Prostate gland (tissue), 2 donors: ENCODE results near the gene AMBP. TPM values are rescaled to one million over a fixed set of nuclear protein-coding genes. Genes with fewer than 3 reads are reported as not detected.

Experiments
- DNase-seq: peaks from one replicate; pipeline ENCODE4 v3.0.0-alpha.2; 2019; ENCODE audit warnings: low spot score
- H3K27ac ChIP-seq, 2 donors: fragments of 200-600 bp; sonication (generic); 2 replicates each; pipeline ENCODE4 v1.5.1; 2017 to 2019
- H3K27me3 ChIP-seq: fragments of 200-600 bp; sonication (generic); replicated peaks from 2 replicates; pipeline ENCODE4 v1.5.1; 2019; ENCODE audit not compliant: insufficient read depth
- H3K36me3 ChIP-seq, 2 donors: fragments of 200-600 bp; sonication (generic); 1 replicate in 1 of 2; 2 replicates in 1 of 2; pipeline versions ENCODE4 v1.5.1 to v1.8.1; 2017 to 2019
- H3K4me1 ChIP-seq: fragments of 200-600 bp; sonication (generic); replicated peaks from 2 replicates; pipeline ENCODE4 v1.5.1; 2019
- H3K4me3 ChIP-seq, 2 donors: fragments of 200-600 bp; sonication (generic); 2 replicates each; pipeline ENCODE4 v1.5.1; 2017 to 2019
- H3K9me3 ChIP-seq: fragments of 200-600 bp; sonication (generic); 2 replicates; pipeline ENCODE4 v1.5.1; 2017
- POLR2A ChIP-seq: fragments of 450-650 bp; IDR thresholded peaks from one replicate; pipeline ENCODE4 v1.6.1; 2016; ENCODE audit warnings: antibody characterized with exemption, mild to moderate bottlenecking
- POLR2AphosphoS5 ChIP-seq: sonication (generic); formaldehyde crosslinking; IDR thresholded peaks from one replicate; pipeline ENCODE4 v1.6.1; 2017; ENCODE audit warnings: antibody characterized with exemption
- WGBS: methylation state at CpG from one replicate; pipeline ENCODE4 v1.1.5; 2018; 5-methylcytosine and 5-hydroxymethylcytosine counted together
- intact Hi-C: fragments of 100-400 bp; cut with DNase I; formaldehyde crosslinking; loops from one replicate; pipeline ENCODE4 v1.14.2; 2022
- total RNA-seq, 2 donors: library from RNA; depleted of rRNA; stranded (reverse); fragments of >200 nt; gene quantifications; one replicate each; pipeline ENCODE4 v1.1.0, GENCODE V29; 2016
- TF ChIP-seq, protein P1 (sequence below), 4 experiments: fragments of 200-600 bp in 2 of 4; fragments of 450-650 bp in 2 of 4; sonication (generic) in 2 of 4; IDR thresholded peaks; 1 replicate in 3 of 4; 2 replicates in 1 of 4; pipeline ENCODE4 v1.5.1; 2016 to 2019; ENCODE audit warnings: antibody characterized with exemption in 4 of 4, mild to moderate bottlenecking in 2 of 4, moderate library complexity in 2 of 4

The AMBP gene
- total RNA-seq, 2 donors from 2014 or later = 0.23 to 1.5 TPM

DNA sequence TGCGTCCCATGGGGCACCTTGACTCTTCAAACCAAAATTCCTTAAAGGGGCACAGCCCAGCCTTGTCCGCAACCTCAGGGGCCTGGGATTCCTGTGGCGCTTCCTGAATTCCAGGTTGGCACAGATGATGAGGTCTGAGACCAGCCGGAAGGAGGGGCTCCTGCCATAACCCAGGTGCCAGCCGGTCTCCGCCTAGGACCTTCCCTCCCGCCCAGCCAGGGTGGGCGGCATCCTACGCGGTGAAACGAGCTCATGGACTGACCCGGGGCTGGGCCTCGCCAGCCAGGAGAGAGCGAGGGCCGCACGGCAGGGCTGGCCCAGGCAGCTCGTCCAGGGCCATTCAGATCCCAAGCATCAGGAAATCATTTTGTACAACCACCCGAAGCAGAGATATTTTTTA lies 23.0 kb downstream of the AMBP start:
- TF ChIP-seq, protein P1, sequence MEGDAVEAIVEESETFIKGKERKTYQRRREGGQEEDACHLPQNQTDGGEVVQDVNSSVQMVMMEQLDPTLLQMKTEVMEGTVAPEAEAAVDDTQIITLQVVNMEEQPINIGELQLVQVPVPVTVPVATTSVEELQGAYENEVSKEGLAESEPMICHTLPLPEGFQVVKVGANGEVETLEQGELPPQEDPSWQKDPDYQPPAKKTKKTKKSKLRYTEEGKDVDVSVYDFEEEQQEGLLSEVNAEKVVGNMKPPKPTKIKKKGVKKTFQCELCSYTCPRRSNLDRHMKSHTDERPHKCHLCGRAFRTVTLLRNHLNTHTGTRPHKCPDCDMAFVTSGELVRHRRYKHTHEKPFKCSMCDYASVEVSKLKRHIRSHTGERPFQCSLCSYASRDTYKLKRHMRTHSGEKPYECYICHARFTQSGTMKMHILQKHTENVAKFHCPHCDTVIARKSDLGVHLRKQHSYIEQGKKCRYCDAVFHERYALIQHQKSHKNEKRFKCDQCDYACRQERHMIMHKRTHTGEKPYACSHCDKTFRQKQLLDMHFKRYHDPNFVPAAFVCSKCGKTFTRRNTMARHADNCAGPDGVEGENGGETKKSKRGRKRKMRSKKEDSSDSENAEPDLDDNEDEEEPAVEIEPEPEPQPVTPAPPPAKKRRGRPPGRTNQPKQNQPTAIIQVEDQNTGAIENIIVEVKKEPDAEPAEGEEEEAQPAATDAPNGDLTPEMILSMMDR (IDR thresholded peaks at IDR 0.05) = no peak
- TF ChIP-seq POLR2A (no peak), POLR2AphosphoS5 (no peak)
- WGBS = 88% methylated on average over 18 of the region's 18 CpGs
- H3K27ac ChIP-seq = no peak overlapping the region
- intact Hi-C loops = no loop called here
- no peak for DNase-seq
- H3K27me3 ChIP-seq = no peaks in the 10 kb centered on the region
- no peaks in the 10 kb centered on the region for H3K4me1 ChIP-seq
- no peaks in the 10 kb centered on the region for H3K36me3 ChIP-seq
- H3K4me3 ChIP-seq = no peak overlapping the region
- H3K9me3 ChIP-seq = no peaks in the 10 kb centered on the region

DNA sequence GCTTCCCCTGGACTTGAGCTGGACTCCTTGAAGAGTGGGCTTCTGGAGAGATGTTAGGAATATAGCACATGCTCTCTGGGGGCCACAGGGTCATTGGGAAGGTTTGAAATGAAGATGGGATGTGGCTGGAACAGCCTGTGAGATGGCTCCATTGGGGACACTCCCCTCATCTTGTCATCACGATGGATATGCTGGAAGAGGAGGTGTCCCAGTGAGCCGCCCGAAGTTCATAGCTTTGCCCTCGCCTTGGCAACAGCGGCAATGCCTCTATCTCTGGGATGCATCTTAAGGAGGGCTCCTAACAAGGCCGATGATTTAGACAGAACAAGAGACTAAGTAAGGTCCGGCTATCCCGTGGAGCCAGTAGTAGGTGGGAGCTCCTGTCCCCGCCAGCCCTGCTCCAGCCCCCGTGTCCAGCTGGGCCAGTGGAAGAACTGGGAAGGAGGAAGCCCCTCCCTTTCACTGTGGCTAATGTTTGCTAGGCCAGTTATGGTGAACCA lies 23.9 kb downstream of the AMBP start:
- 80% methylated on average over 10 of the region's 10 CpGs for WGBS

DNA sequence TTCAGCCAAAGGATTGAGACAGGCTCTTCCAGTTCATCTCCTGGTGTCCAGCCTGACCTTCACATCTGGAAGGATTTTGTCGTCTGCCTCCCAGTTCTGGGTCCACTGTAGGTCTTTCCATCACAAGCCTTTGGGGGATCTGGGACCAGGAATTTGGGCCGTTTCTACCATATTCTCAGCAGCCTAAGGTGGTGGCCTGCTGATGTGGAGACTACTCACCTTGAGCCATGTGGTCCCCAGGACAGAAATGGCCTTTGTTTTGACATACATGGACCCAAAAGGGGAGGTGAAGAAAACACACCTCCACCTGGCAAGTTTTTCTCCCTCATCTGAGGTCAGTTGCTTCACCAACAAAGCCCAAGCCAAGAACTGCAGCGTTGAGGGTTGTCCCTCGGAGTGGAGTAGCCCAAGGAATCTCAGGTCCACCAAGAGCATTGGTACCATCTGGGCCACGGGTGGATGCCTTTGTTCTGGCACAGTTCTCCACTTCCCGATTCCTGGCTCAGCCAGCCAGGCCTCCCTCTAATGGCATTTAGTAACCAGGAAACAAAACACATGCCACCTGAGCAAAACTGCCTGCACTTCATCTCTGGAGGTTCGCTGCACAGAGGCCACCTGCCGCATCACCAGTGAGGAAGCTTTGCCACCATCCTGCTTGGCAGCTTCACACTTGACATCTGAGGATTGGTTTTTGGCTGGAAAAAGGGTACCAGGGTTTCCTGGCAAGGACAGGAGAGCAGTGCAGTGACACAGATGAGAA lies 24.7 kb downstream of the AMBP start:
- TF ChIP-seq, protein P1 (IDR thresholded peaks at IDR 0.05) = no peak
- no peak for TF ChIP-seq POLR2A
- TF ChIP-seq POLR2AphosphoS5 = no peak
- Histone ChIP-seq H3K36me3 (peaks cover 0 to 10% of the 10 kb centered on the region in 2 donors), H3K27ac (no peak overlapping the region), H3K4me1 (no peaks in the 10 kb centered on the region), H3K4me3 (no peak overlapping the region), H3K27me3 (no peaks in the 10 kb centered on the region), H3K9me3 (no peaks in the 10 kb centered on the region)
- intact Hi-C loops = no loop called here
- 79% methylated on average over 8 of the region's 8 CpGs for WGBS
- DNase-seq = no peak

More for the DNA sequence above, 23.9 kb downstream of the AMBP start:
- H3K4me1 ChIP-seq = no peaks in the 10 kb centered on the region
- no peak overlapping the region for H3K27ac ChIP-seq
- H3K27me3 ChIP-seq = no peaks in the 10 kb centered on the region
- intact Hi-C loops = no loop called here
- H3K9me3 ChIP-seq = no peaks in the 10 kb centered on the region
- H3K4me3 ChIP-seq = no peak overlapping the region
- no peak for DNase-seq
- peaks cover 0 to 4% of the 10 kb centered on the region in 2 donors for H3K36me3 ChIP-seq
- TF ChIP-seq POLR2A = no peak
- TF ChIP-seq, protein P1 (IDR thresholded peaks at IDR 0.05) = no peak
- no peak for TF ChIP-seq POLR2AphosphoS5

DNA sequence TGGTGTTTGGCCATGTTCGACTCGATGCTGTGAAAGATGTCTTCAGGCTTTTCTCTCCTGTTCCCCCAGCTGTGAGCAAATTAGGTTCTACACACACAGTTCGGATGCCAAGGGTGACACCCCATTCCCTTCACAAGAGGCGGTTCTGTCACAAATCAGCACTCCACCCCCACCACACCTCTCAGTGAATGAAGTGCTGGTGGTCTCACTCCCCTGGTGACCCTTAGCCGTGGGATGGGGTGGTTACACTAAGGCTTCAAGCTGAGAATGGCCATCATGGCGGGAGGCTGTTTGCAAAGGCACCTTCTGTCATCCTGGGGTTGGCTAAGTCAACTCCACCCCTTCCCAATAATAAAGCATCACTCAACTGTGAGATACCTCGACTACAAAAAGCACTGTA lies 26.4 kb downstream of the AMBP start:
- TF ChIP-seq POLR2AphosphoS5 = no peak
- WGBS = 78% methylated on average over 7 of the region's 7 CpGs
- H3K27ac ChIP-seq = no peak overlapping the region
- no peak for DNase-seq
- H3K4me1 ChIP-seq = no peaks in the 10 kb centered on the region
- H3K36me3 ChIP-seq = peaks cover 0 to 10% of the 10 kb centered on the region in 2 donors
- no peaks in the 10 kb centered on the region for H3K9me3 ChIP-seq
- no peak overlapping the region for H3K4me3 ChIP-seq
- intact Hi-C loops = no loop called here
- no peaks in the 10 kb centered on the region for H3K27me3 ChIP-seq

DNA sequence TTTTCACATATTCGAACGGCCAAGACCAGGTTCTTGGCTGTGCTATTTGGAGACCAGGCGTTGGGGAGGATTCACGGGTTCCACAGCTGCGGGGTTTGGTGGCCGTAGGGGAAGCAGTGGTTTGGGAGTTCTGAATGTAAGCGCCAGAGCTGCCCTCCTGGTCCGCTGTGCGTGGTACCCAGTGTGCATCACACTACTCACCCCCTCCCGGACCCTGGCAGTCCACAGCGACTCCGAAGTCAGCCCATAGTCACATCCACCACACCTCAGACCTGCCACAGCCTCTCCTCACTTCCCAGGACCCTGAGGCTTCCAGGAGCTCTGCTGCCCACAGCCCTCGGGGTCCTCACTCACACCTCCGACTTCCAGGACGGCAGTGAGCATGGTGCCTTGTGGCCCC lies 26.8 kb downstream of the AMBP start:
- Histone ChIP-seq H3K9me3 (no peaks in the 10 kb centered on the region), H3K27ac (no peak overlapping the region), H3K4me3 (no peak overlapping the region), H3K27me3 (no peaks in the 10 kb centered on the region), H3K4me1 (no peaks in the 10 kb centered on the region), H3K36me3 (peaks cover 0 to 10% of the 10 kb centered on the region in 2 donors)
- DNase-seq = no peak
- no peak for TF ChIP-seq POLR2AphosphoS5
- no peak for TF ChIP-seq POLR2A
- TF ChIP-seq, protein P1 (IDR thresholded peaks at IDR 0.05) = no peak
- intact Hi-C loops = no loop called here
- WGBS = 95% methylated on average over 15 of the region's 15 CpGs
